PC-9 (cell line): ENCODE results near the gene BMP5.

Experiments
- EZH2 ChIP-seq: fragments of 200-600 bp; sonication (generic); IDR thresholded peaks from 2 replicates; pipeline ENCODE4 v1.8.0; 2017; ENCODE audit warnings: antibody characterized with exemption, low read depth
- TF ChIP-seq, protein P1 (sequence below): fragments of 200-600 bp; sonication (generic); conservative IDR thresholded peaks from 2 replicates; pipeline ENCODE4 v1.6.1; 2017; ENCODE audit warnings: mixed run types, antibody characterized with exemption, mild to moderate bottlenecking, moderate library complexity

DNA sequence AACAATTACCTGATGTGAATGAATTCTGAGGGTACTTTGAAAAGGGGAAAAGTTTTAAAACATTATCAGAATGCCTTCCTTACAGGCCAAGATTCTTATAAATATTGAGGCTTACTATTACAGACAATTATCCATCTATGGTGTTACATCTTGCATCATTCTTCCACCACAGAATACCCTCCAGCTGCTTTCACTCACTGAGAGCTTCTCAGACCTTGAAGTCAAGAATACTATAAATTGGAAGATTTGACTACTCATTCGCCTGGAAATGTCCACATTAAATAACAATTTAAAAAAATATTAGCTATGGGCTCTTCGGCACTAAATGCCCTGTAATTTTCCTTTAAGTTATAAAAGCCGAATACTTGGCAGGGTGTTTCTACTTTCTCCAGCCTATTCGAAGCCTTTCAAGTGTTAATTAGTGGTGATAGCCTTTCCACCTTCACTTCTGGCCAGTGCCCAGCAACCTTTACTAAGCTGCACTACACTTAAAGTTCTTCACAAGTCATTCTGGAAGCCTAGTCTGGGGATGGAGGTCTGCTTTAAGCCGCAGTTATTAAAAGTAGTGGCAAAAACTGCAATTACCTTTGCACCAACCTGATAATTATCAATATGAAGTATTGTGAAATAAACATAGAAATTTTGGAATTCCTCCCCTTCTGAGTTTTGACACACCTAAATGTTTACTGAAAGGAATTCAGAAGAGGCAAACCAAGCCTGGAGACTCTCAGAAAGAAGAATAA lies 100.9 kb downstream of the BMP5 start:
- TF ChIP-seq, protein P1, sequence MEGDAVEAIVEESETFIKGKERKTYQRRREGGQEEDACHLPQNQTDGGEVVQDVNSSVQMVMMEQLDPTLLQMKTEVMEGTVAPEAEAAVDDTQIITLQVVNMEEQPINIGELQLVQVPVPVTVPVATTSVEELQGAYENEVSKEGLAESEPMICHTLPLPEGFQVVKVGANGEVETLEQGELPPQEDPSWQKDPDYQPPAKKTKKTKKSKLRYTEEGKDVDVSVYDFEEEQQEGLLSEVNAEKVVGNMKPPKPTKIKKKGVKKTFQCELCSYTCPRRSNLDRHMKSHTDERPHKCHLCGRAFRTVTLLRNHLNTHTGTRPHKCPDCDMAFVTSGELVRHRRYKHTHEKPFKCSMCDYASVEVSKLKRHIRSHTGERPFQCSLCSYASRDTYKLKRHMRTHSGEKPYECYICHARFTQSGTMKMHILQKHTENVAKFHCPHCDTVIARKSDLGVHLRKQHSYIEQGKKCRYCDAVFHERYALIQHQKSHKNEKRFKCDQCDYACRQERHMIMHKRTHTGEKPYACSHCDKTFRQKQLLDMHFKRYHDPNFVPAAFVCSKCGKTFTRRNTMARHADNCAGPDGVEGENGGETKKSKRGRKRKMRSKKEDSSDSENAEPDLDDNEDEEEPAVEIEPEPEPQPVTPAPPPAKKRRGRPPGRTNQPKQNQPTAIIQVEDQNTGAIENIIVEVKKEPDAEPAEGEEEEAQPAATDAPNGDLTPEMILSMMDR: no peak
- TF ChIP-seq EZH2: no peak
